HepG2 (cell line): ENCODE data around the gene MICB. TPM values are rescaled to one million over a fixed set of nuclear protein-coding genes. Genes with fewer than 3 reads are reported as not detected.
A peak's percentile ranks its signal among the peaks of the same experiment; 100 is the strongest.

Experiments
- ATAC-seq: fragments of 200-7000 bp; cut with Tn5 transposase; 3 replicates; pipeline ENCODE4 v1.9.1; 2020; ENCODE audit warnings: mild to moderate bottlenecking, moderate library complexity
- BruUV-seq: library from RNA; stranded (reverse); fragments of 400-500 nt; replicated peaks from 2 replicates; lab custom pipeline; 2021; lab: Mats Ljungman, UMichigan
- CTCF ChIA-PET: fragments of 300-600 bp; formaldehyde crosslinking; extraction: SDS; loops from one replicate; lab custom pipeline; 2021; ENCODE audit warnings: low total read pairs, inconsistent platforms, low intra/inter-chr PET ratio; lab: Yijun Ruan, JAX
- POLR2A ChIA-PET: fragments of 350-600 bp; sonication (Branson Sonifier 250); formaldehyde crosslinking; loops from one replicate; lab custom pipeline; 2020; ENCODE audit warnings: antibody characterized with exemption, inconsistent platforms; lab: Yijun Ruan, JAX
- DNase-seq: peaks from one replicate; pipeline ENCODE4 v3.0.0-alpha.2; 2015; ENCODE audit warnings: low spot score
- FAIRE-seq: peaks from 3 replicates; lab custom pipeline; 2011; peaks lifted over from hg19 to GRCh38; lab: Jason Lieb, UNC
- H2AFZ ChIP-seq: one replicate; pipeline ENCODE4 v1.6.1; 2011; ENCODE audit warnings: low read length, inconsistent platforms
- H3K27ac ChIP-seq: fragments of 300-600 bp; 3 replicates; pipeline ENCODE4 v1.8.0; 2011; ENCODE audit warnings: mixed run types, mild to moderate bottlenecking, mixed read lengths, low read length, inconsistent platforms; ENCODE audit not compliant: insufficient read depth; ENCODE audit errors: extremely low read length
- H3K27me3 ChIP-seq, 2 experiments: fragments of 200-600 bp in 1 of 2; 2 replicates in 1 of 2; 3 replicates in 1 of 2; pipeline versions ENCODE4 v1.6.0 to v1.8.0; 2011; ENCODE audit warnings: low read length in 2 of 2, mild to moderate bottlenecking in 2 of 2, moderate library complexity in 2 of 2, inconsistent platforms in 1 of 2; ENCODE audit not compliant: insufficient read depth in 2 of 2, control insufficient read depth in 1 of 2
- H3K36me3 ChIP-seq, 2 experiments: fragments of 200-600 bp in 1 of 2; replicated peaks in 1 of 2; 2 replicates in 1 of 2; 3 replicates in 1 of 2; pipeline versions ENCODE4 v1.5.1 to v1.8.0; 2011; ENCODE audit warnings: low read length in 2 of 2, inconsistent platforms in 1 of 2; ENCODE audit not compliant: insufficient read depth in 2 of 2, control insufficient read depth in 1 of 2
- H3K4me1 ChIP-seq: 2 replicates; pipeline ENCODE4 v1.5.1; 2012; ENCODE audit warnings: low read length, inconsistent platforms; ENCODE audit not compliant: insufficient read depth
- H3K4me2 ChIP-seq: 2 replicates; pipeline ENCODE4 v1.6.0; 2011; ENCODE audit warnings: low read depth, low read length, inconsistent platforms
- H3K4me3 ChIP-seq, 3 experiments: fragments of 200-600 bp in 1 of 3; sonication (generic), shearing (Covaris generic) in 1 of 3; replicated peaks in 1 of 3; 2 replicates each; pipeline ENCODE4 v1.5.1; 2011 to 2016; ENCODE audit warnings: low read length in 3 of 3, inconsistent platforms in 2 of 3, low read depth in 2 of 3, mild to moderate bottlenecking in 2 of 3, control low read depth in 1 of 3, mixed read lengths in 1 of 3; ENCODE audit not compliant: insufficient read depth in 1 of 3
- H3K79me2 ChIP-seq: one replicate; pipeline ENCODE4 v1.6.1; 2011; ENCODE audit warnings: low read length, inconsistent platforms; ENCODE audit not compliant: insufficient read depth
- H3K9ac ChIP-seq: 2 replicates; pipeline ENCODE4 v1.6.0; 2011; ENCODE audit warnings: mild to moderate bottlenecking, low read depth, low read length, inconsistent platforms; ENCODE audit not compliant: insufficient read depth
- H3K9me3 ChIP-seq: 2 replicates; pipeline ENCODE4 v1.5.1; 2012; ENCODE audit warnings: mild to moderate bottlenecking, low read length
- H4K20me1 ChIP-seq: 2 replicates; pipeline ENCODE4 v1.6.0; 2011; ENCODE audit warnings: inconsistent platforms, mild to moderate bottlenecking, low read length, moderate library complexity; ENCODE audit not compliant: insufficient read depth
- BORCS8-MEF2B ChIP-seq: sonication (generic); formaldehyde crosslinking; IDR thresholded peaks from 2 replicates; pipeline ENCODE4 v1.8.0; 2022; ENCODE audit warnings: mild to moderate bottlenecking, missing genetic modification reagents
- CTCF ChIP-seq: sonication (generic); formaldehyde crosslinking; IDR thresholded peaks from 2 replicates; pipeline ENCODE4 v1.5.0; 2020; ENCODE audit warnings: mild to moderate bottlenecking, missing genetic modification reagents, moderate library complexity
- FIP1L1 ChIP-seq: fragments of 200-400 bp; formaldehyde crosslinking; IDR thresholded peaks from 2 replicates; pipeline ENCODE4 v1.6.1; 2018; ENCODE audit warnings: low read depth, mild to moderate bottlenecking, low read length, moderate library complexity, borderline replicate concordance; ENCODE audit not compliant: insufficient read depth
- GFI1 ChIP-seq: sonication (generic); formaldehyde crosslinking; IDR thresholded peaks from 2 replicates; pipeline ENCODE4 v1.5.0; 2020; ENCODE audit warnings: missing genetic modification reagents, mild to moderate bottlenecking, borderline replicate concordance
- JDP2 ChIP-seq: sonication (generic); formaldehyde crosslinking; IDR thresholded peaks from 2 replicates; pipeline ENCODE4 v1.8.1; 2022; ENCODE audit warnings: missing genetic modification reagents, borderline replicate concordance
- NFKB2 ChIP-seq: sonication (generic); formaldehyde crosslinking; IDR thresholded peaks from 2 replicates; pipeline ENCODE4 v1.4.0; 2020; ENCODE audit warnings: missing genetic modification reagents, borderline replicate concordance
- PHF5A ChIP-seq: IDR thresholded peaks from one replicate; pipeline ENCODE4 v1.6.1; 2018; ENCODE audit warnings: low read depth, missing genetic modification reagents; ENCODE audit not compliant: unreplicated experiment
- POLR2A ChIP-seq, 2 experiments: IDR thresholded peaks; 2 replicates each; pipeline ENCODE4 v1.6.1; 2011; ENCODE audit warnings: low read depth in 2 of 2, low read length in 2 of 2, mild to moderate bottlenecking in 1 of 2, moderate library complexity in 1 of 2; ENCODE audit not compliant: insufficient read depth in 1 of 2
- SALL1 ChIP-seq: sonication (generic); formaldehyde crosslinking; IDR thresholded peaks from 2 replicates; pipeline ENCODE4 v1.8.0; 2022; ENCODE audit warnings: mild to moderate bottlenecking, missing genetic modification reagents
- SIX1 ChIP-seq: sonication (generic); formaldehyde crosslinking; IDR thresholded peaks from 2 replicates; pipeline ENCODE4 v1.4.0; 2020; ENCODE audit warnings: missing genetic modification reagents, borderline replicate concordance
- SIX4 ChIP-seq: sonication (generic); formaldehyde crosslinking; IDR thresholded peaks from 2 replicates; pipeline ENCODE4 v1.4.0; 2020; ENCODE audit warnings: missing genetic modification reagents
- ZMAT5 ChIP-seq: sonication (generic); formaldehyde crosslinking; IDR thresholded peaks from 2 replicates; pipeline ENCODE4 v1.5.0; 2020; ENCODE audit warnings: mild to moderate bottlenecking, low read depth, missing genetic modification reagents, borderline replicate concordance
- ZNF331 ChIP-seq: sonication (generic); formaldehyde crosslinking; IDR thresholded peaks from 2 replicates; pipeline ENCODE4 v1.4.0; 2020; ENCODE audit warnings: missing genetic modification reagents
- ZNF34 ChIP-seq: sonication (generic); formaldehyde crosslinking; IDR thresholded peaks from 2 replicates; pipeline ENCODE4 v1.4.0; 2020; ENCODE audit warnings: mild to moderate bottlenecking, missing genetic modification reagents, borderline replicate concordance
- ZNF556 ChIP-seq: sonication (generic); formaldehyde crosslinking; IDR thresholded peaks from 2 replicates; pipeline ENCODE4 v1.4.0; 2020; ENCODE audit warnings: mild to moderate bottlenecking, missing genetic modification reagents, borderline replicate concordance
- WGBS: methylation state at CpG from one replicate; pipeline ENCODE4 v1.1.6; 2017; ENCODE audit warnings: low lambda C conversion rate; 5-methylcytosine and 5-hydroxymethylcytosine counted together
- in situ Hi-C: cut with HindIII; loops from 2 replicates; pipeline ENCODE4 v1.10.0; 2017; ENCODE audit warnings: low pct_unique_long_range_greater_than_20kb; ENCODE audit not compliant: extremely low pct_ligation_motif_present
- intact Hi-C: fragments of 100-400 bp; cut with micrococcal nuclease; formaldehyde crosslinking; loops from one replicate; pipeline ENCODE4 v1.10.0; 2022; ENCODE audit not compliant: unreplicated experiment
- polyA plus RNA-seq, 8 experiments: library from polyadenylated mRNA; depleted of rRNA in 3 of 8; stranded (reverse) in 7 of 8; unstranded in 1 of 8; fragments of >200 nt; fragmentation: Illumina TruSeq in 4 of 8; extraction: Trizol in 4 of 8; gene quantifications; 2 replicates each; pipeline versions ENCODE4 v1.2.1 to v1.2.3, GENCODE V29; 2011 to 2016; ENCODE audit warnings: low read depth in 4 of 8, missing spikeins in 1 of 8, mixed read lengths in 1 of 8; ENCODE audit not compliant: insufficient read depth in 1 of 8
- total RNA-seq, 5 experiments: library from RNA; depleted of rRNA; stranded (reverse); fragments of >200 nt; fragmentation: Illumina TruSeq; extraction: Trizol; gene quantifications; 2 replicates each; pipeline ENCODE4 v1.2.3, GENCODE V29; 2016; ENCODE audit warnings: low read depth in 1 of 5

The MICB gene
- total and polyA plus RNA-seq, 2 of the 13 experiments (the other 11 are each of a cell fraction or from before 2014, with no cell fraction given), result 12.5 to 12.8 TPM

GRCh38 chr6:31525932-31526591 lies 28.1 kb downstream of the MICB start:
- 23% methylated on average over 4 of the region's 4 CpGs for WGBS
- Histone ChIP-seq H3K9ac (no peak overlapping the region), H3K36me3 (peaks cover 12 to 15% of the 10 kb centered on the region in 2 experiments), H4K20me1 (peaks cover 15% of the 10 kb centered on the region; the same call in 1 of the 2 replicates), H3K79me2 (no peaks in the 10 kb centered on the region), H2AFZ (no peak overlapping the region), H3K4me3 (0 out of 6 replicates have a peak overlapping the region, but pooled peaks of 1 of the 3 experiments have one; percentile 8), H3K27me3 (no peaks in the 10 kb centered on the region), H3K4me2 (peak overlapping the region; percentile 23; the same call in 1 of the 2 replicates), H3K4me1 (peaks cover 52% of the 10 kb centered on the region), H3K27ac (no peak overlapping the region), H3K9me3 (no peaks in the 10 kb centered on the region)
- no peak for FAIRE-seq
- intact Hi-C loops, result no loop called here
- ChIA-PET POLR2A (interaction anchor here (1.1 to 8.3 kb wide), 3 partner anchors 15 to 126 kb away, joined by 3 to 123 read pairs (median 3); partner anchors contain the start of gene DDX39B), CTCF (no interaction called here)
- BruUV-seq, result no TSS peak
- TF ChIP-seq FIP1L1 (no peak), BORCS8-MEF2B (CRISPR knock-in tag) (peak; percentile 9; the same call in 1 of the 2 replicates), SALL1 (CRISPR knock-in tag) (0 out of 2 replicates have a peak, but pooled peaks have one; percentile 25)
- DNase-seq, result no peak
- in situ Hi-C loops, result loop anchor here (5.0 kb wide), 1 partner anchor 34 kb away; no protein-coding TSS in a partner anchor
- ATAC-seq, result peak; percentile 16

- CTCF ChIA-PET, result no interaction called here
- TF ChIP-seq JDP2 (CRISPR knock-in tag) (no peak), ZNF556 (CRISPR knock-in tag) (0 out of 2 replicates have a peak, but pooled peaks have one; percentile 36), POLR2A (IDR thresholded peaks at IDR 0.05; ENCODE audit: insufficient read depth in 1 of 2, low read depth in 2 of 2, low read length in 2 of 2) (0 out of 4 replicates have a peak, but pooled peaks of 1 of the 2 experiments have one; percentile 5), CTCF (peak; percentile 27; the same call in 1 of the 2 replicates), SIX1 (CRISPR knock-in tag) (peak; percentile 82; the same call in 1 of the 2 replicates), PHF5A (CRISPR knock-in tag) (no peak), GFI1 (CRISPR knock-in tag) (no peak), NFKB2 (CRISPR knock-in tag) (no peak), ZNF331 (CRISPR knock-in tag) (no peak), ZMAT5 (no peak), SIX4 (CRISPR knock-in tag) (peak; percentile 62; the same call in 1 of the 2 replicates), ZNF34 (CRISPR knock-in tag) (no peak)
Observed at GRCh38 chr6:31528307-31528777, 30.4 kb downstream of the MICB start.

More at GRCh38 chr6:31528307-31528777, 30.4 kb downstream of the MICB start:
- Histone ChIP-seq H3K4me2 (no peak overlapping the region), H2AFZ (no peak overlapping the region), H3K27me3 (no peaks in the 10 kb centered on the region), H3K4me1 (peaks cover 75% of the 10 kb centered on the region), H3K79me2 (no peaks in the 10 kb centered on the region), H3K27ac (peak overlapping the region; percentile 68), H3K4me3 (no peak overlapping the region), H3K9me3 (no peaks in the 10 kb centered on the region), H3K36me3 (peaks cover 22 to 35% of the 10 kb centered on the region in 2 experiments), H3K9ac (no peak overlapping the region), H4K20me1 (peaks cover 26% of the 10 kb centered on the region)
- in situ Hi-C loops, result loop anchor here (5.0 kb wide), 1 partner anchor 36 kb away; no protein-coding TSS in a partner anchor
- DNase-seq (peak; percentile 54), FAIRE-seq (no peak), ATAC-seq (peak; percentile 48)
- POLR2A ChIA-PET, result interaction anchor here (0.8 to 8.3 kb wide), 6 partner anchors 8 to 66 kb away, joined by 3 to 123 read pairs (median 6); partner anchors contain the start of genes DDX39B and MICB
- WGBS, result 71% methylated on average over 4 of the region's 4 CpGs
- BruUV-seq, result no TSS peak
- intact Hi-C loops, result loop anchor here (2.0 kb wide), 1 partner anchor 32 kb away; no protein-coding TSS in a partner anchor
